HUDEP-2 (cell line): ENCODE measurements around the gene SEPHS2.
"Not testable (repeated sequence)": the region's sequence is repeated elsewhere in the genome, so short reads cannot be mapped to it uniquely, and the experiment has no call there.

Experiments used
- DNase-seq, 76 experiments: peaks; one replicate each; lab custom pipeline; 2025; ENCODE audit not compliant: unreplicated experiment in 76 of 76; lab: John Stamatoyannopoulos, UW

SEPHS2 gene

GRCh38 chr16:30399435-30400186, 46.1 kb downstream of the SEPHS2 start:
- no peak for DNase-seq

- DNase-seq: no peak
Observed at GRCh38 chr16:30398661-30399434, 46.8 kb downstream of the SEPHS2 start.

GRCh38 chr16:30397776-30398660, 47.7 kb downstream of the SEPHS2 start:
- no peak for DNase-seq

- DNase-seq: no peak
Observed at GRCh38 chr16:30397056-30397455, 48.6 kb downstream of the SEPHS2 start.

- DNase-seq: not testable (repeated sequence)
Observed at GRCh38 chr16:30396627-30397026, 49.0 kb downstream of the SEPHS2 start.

GRCh38 chr16:30395992-30396585, 49.6 kb downstream of the SEPHS2 start:
- DNase-seq: peak in 2 of 76 experiments; percentile 19

- DNase-seq: peak in 63 of 76 experiments; percentile 17 to 72 (median 49)
Observed at GRCh38 chr16:30395155-30395991, 50.3 kb downstream of the SEPHS2 start, which contains the start of gene ZNF48. ZNF48 (plus strand) TSS chr16:30395420; CDS start chr16:30395795, 375 bp downstream.

DNA sequence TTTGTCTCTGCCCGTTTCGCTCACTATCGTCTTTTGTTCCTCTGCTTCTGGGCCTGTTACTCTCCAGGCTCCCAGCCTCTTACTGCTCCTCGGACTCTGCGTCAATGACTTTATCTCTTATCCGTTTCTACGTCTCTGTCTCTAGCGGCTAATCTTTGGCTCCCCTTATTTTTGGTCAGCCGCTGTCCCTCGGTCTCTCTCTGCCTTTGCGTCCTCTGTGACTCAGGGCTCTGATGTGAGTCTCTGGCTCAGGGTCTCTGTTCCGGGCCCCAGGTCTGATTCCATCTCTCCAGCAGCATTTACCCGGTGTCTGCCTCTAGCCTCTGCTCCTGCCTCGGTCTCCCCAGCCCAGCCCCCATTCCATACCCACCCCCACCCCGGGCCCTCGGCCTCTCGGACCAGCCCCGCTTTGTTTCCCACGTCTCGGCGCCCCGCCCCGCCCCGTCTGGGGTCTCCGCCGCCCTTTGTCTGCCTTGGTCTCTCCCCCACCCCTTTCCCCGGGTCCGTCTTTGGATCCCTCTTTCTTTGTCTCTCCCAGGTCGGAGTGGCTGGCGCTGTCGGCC, 51.0 kb downstream of the SEPHS2 start:
- peak in 6 of 76 experiments; percentile 11 to 28 (median 16) for DNase-seq
